ENCODE data around the gene RNF225.

- no peak for TF ChIP-seq CTCF (IDR thresholded peaks at IDR 0.05)
- no peak for TF ChIP-seq POLR2A (IDR thresholded peaks at IDR 0.05)
Observed at GRCh38 chr19:58388175-58388526, 7.3 kb upstream of the RNF225 start.
